Activated T-cell treated with anti-CD3 and anti-CD28 coated beads for 1 hour (primary cell): ENCODE measurements around the gene MCC.

Experiments
- DNase-seq: peaks from one replicate; pipeline ENCODE4 v3.0.0-alpha.2; 2020; ENCODE audit warnings: low read depth

Gene MCC

GRCh38 chr5:113176196-113176595, 312.1 kb downstream of the MCC start:
- no peak for DNase-seq

GRCh38 chr5:113172231-113172826, 315.9 kb downstream of the MCC start:
- DNase-seq, result no peak

- DNase-seq, result no peak
Observed at GRCh38 chr5:113171520-113171919, 316.7 kb downstream of the MCC start.

GRCh38 chr5:113170707-113171106, 317.5 kb downstream of the MCC start:
- DNase-seq, result no peak

- no peak for DNase-seq
Observed at GRCh38 chr5:113169720-113170119, 318.5 kb downstream of the MCC start.

GRCh38 chr5:113167985-113168384, 320.3 kb downstream of the MCC start:
- DNase-seq, result no peak

- no peak for DNase-seq
Observed at GRCh38 chr5:113166852-113167366, 321.3 kb downstream of the MCC start.

- no peak for DNase-seq
Observed at GRCh38 chr5:113166261-113166660, 322.0 kb downstream of the MCC start.

- DNase-seq, result no peak
Observed at GRCh38 chr5:113164021-113164420, 324.2 kb downstream of the MCC start.

- DNase-seq, result no peak
Observed at GRCh38 chr5:113163328-113163727, 324.9 kb downstream of the MCC start.

GRCh38 chr5:113162770-113163169, 325.5 kb downstream of the MCC start:
- no peak for DNase-seq

- DNase-seq, result no peak
Observed at GRCh38 chr5:113162208-113162607, 326.0 kb downstream of the MCC start.

- no peak for DNase-seq
Observed at GRCh38 chr5:113161806-113162205, 326.4 kb downstream of the MCC start.

- no peak for DNase-seq
Observed at GRCh38 chr5:113157886-113158285, 330.4 kb downstream of the MCC start.

- no peak for DNase-seq
Observed at GRCh38 chr5:113156271-113156877, 331.9 kb downstream of the MCC start.

- DNase-seq, result no peak
Observed at GRCh38 chr5:113153512-113154097, 334.6 kb downstream of the MCC start.

- no peak for DNase-seq
Observed at GRCh38 chr5:113152380-113152740, 335.9 kb downstream of the MCC start.

- DNase-seq, result no peak
Observed at GRCh38 chr5:113151641-113152379, 336.4 kb downstream of the MCC start.

GRCh38 chr5:113150821-113151220, 337.4 kb downstream of the MCC start:
- no peak for DNase-seq

- DNase-seq, result no peak
Observed at GRCh38 chr5:113150221-113150620, 338.0 kb downstream of the MCC start.

GRCh38 chr5:113147537-113147936, 340.7 kb downstream of the MCC start:
- DNase-seq, result no peak

GRCh38 chr5:113147101-113147508, 341.1 kb downstream of the MCC start:
- no peak for DNase-seq
